Natural killer cell treated with Interleukin-12 subunit alpha and Interleukin-12 subunit beta and Interleukin-15 and Interleukin-18, amount 100 ng/mL, for 72 hours (primary cell): ENCODE data around the gene EVI5. TPM values are rescaled to one million over a fixed set of nuclear protein-coding genes. Genes with fewer than 3 reads are reported as not detected.
"Not testable (repeated sequence)": the region's sequence is repeated elsewhere in the genome, so short reads cannot be mapped to it uniquely, and the experiment has no call there.

ENCODE experiments used
- ATAC-seq, 2 donors: fragments of 150-1000 bp; cut with Tn5 transposase in 1 of 2; sonication (Bioruptor Pico), chemical (Tn5 transposase) in 1 of 2; 2 replicates each; pipeline ENCODE4 v1.10.0; 2021
- DNase-seq: peaks from one replicate; pipeline ENCODE4 v3.0.0; 2022; ENCODE audit warnings: low spot score
- H3K27ac Mint-ChIP-seq, 2 donors: 1 replicate in 1 of 2; 2 replicates in 1 of 2; pipeline ENCODE4 v1.8.0; 2022; ENCODE audit warnings: mixed read lengths in 2 of 2, mild to moderate bottlenecking in 1 of 2, moderate library complexity in 1 of 2
- H3K27me3 Mint-ChIP-seq, 2 donors: 1 replicate in 1 of 2; 2 replicates in 1 of 2; pipeline ENCODE4 v1.8.0; 2022; ENCODE audit warnings: mixed read lengths in 2 of 2
- H3K36me3 Mint-ChIP-seq: one replicate; pipeline ENCODE4 v1.8.0; 2022; ENCODE audit warnings: mixed read lengths
- H3K4me1 Mint-ChIP-seq, 2 donors: 1 replicate in 1 of 2; 2 replicates in 1 of 2; pipeline ENCODE4 v1.8.0; 2022; ENCODE audit warnings: low read depth in 2 of 2, mixed read lengths in 2 of 2, mild to moderate bottlenecking in 1 of 2
- H3K4me3 Mint-ChIP-seq: one replicate; pipeline ENCODE4 v1.8.0; 2022; ENCODE audit warnings: mixed read lengths
- H3K9me3 Mint-ChIP-seq: 2 replicates; pipeline ENCODE4 v1.8.0; 2022; ENCODE audit warnings: mixed read lengths
- total RNA-seq, 2 donors: library from RNA; stranded (reverse); gene quantifications; one replicate each; pipeline ENCODE4 v1.2.3, GENCODE V29; 2022

EVI5 gene
- total RNA-seq, 2 donors from 2014 or later = 1.2 to 6.1 TPM

GRCh38 chr1:92585831-92586230 lies 199.1 kb downstream of the EVI5 start:
- no peak for ATAC-seq
- H3K4me3 Mint-ChIP-seq = peak overlapping the region; percentile 62

GRCh38 chr1:92584810-92585209 lies 200.1 kb downstream of the EVI5 start:
- Mint-ChIP-seq H3K36me3 (peaks cover 11% of the 10 kb centered on the region), H3K27ac (peak overlapping the region; percentile 94 to 96), H3K4me1 (peaks cover 25 to 44% of the 10 kb centered on the region in 2 donors), H3K4me3 (peak overlapping the region; percentile 80)
- not testable (repeated sequence) for H3K9me3 Mint-ChIP-seq, ATAC-seq, H3K27me3 Mint-ChIP-seq, DNase-seq

More at GRCh38 chr1:92585831-92586230, 199.1 kb downstream of the EVI5 start:
- H3K4me1 Mint-ChIP-seq = peaks cover 23 to 44% of the 10 kb centered on the region in 2 donors
- peak overlapping the region; percentile 94 to 96 for H3K27ac Mint-ChIP-seq
- H3K36me3 Mint-ChIP-seq = peaks cover 16% of the 10 kb centered on the region
- H3K27me3 Mint-ChIP-seq = no peaks in the 10 kb centered on the region
- DNase-seq = no peak
- no peaks in the 10 kb centered on the region for H3K9me3 Mint-ChIP-seq

GRCh38 chr1:92583821-92584760 lies 200.8 kb downstream of the EVI5 start:
- H3K27ac Mint-ChIP-seq = peak overlapping the region; percentile 94 to 96
- DNase-seq (no peak), ATAC-seq (peak; percentile 84 to 90)
- no peaks in the 10 kb centered on the region for H3K27me3 Mint-ChIP-seq
- peak overlapping the region; percentile 80 for H3K4me3 Mint-ChIP-seq
- H3K36me3 Mint-ChIP-seq = peaks cover 11% of the 10 kb centered on the region
- no peaks in the 10 kb centered on the region for H3K9me3 Mint-ChIP-seq
- peaks cover 25 to 46% of the 10 kb centered on the region in 2 donors for H3K4me1 Mint-ChIP-seq

GRCh38 chr1:92577261-92577895 lies 207.5 kb downstream of the EVI5 start:
- Mint-ChIP-seq H3K27me3 (no peaks in the 10 kb centered on the region), H3K4me1 (peaks cover 23 to 34% of the 10 kb centered on the region in 2 donors), H3K9me3 (no peaks in the 10 kb centered on the region), H3K27ac (peak overlapping the region; percentile 63 to 85), H3K36me3 (peaks cover 4% of the 10 kb centered on the region), H3K4me3 (peak overlapping the region; percentile 74)
- DNase-seq = no peak
- peak in 1 of 2 donors; percentile 28 for ATAC-seq

GRCh38 chr1:92575123-92575522 lies 209.8 kb downstream of the EVI5 start:
- Mint-ChIP-seq H3K27me3 (no peaks in the 10 kb centered on the region), H3K4me3 (peak overlapping the region; percentile 62), H3K4me1 (peaks cover 16 to 22% of the 10 kb centered on the region in 2 donors), H3K27ac (peak overlapping the region; percentile 38 to 45), H3K36me3 (no peaks in the 10 kb centered on the region), H3K9me3 (no peaks in the 10 kb centered on the region)
- ATAC-seq (no peak), DNase-seq (no peak)

- DNase-seq (no peak), ATAC-seq (no peak)
- H3K36me3 Mint-ChIP-seq = no peaks in the 10 kb centered on the region
- H3K9me3 Mint-ChIP-seq = no peaks in the 10 kb centered on the region
- H3K4me3 Mint-ChIP-seq = no peak overlapping the region
- H3K27me3 Mint-ChIP-seq = no peaks in the 10 kb centered on the region
- H3K4me1 Mint-ChIP-seq = peaks cover 10 to 12% of the 10 kb centered on the region in 2 donors
- H3K27ac Mint-ChIP-seq = no peak overlapping the region
Measured at GRCh38 chr1:92572520-92572919, 212.4 kb downstream of the EVI5 start.

- Mint-ChIP-seq H3K9me3 (no peaks in the 10 kb centered on the region), H3K4me1 (peaks cover 6 to 7% of the 10 kb centered on the region in 2 donors), H3K27ac (no peak overlapping the region), H3K36me3 (no peaks in the 10 kb centered on the region), H3K4me3 (no peak overlapping the region), H3K27me3 (no peaks in the 10 kb centered on the region)
- DNase-seq (no peak), ATAC-seq (no peak)
Measured at GRCh38 chr1:92571578-92571977, 213.3 kb downstream of the EVI5 start.

GRCh38 chr1:92567211-92567868 lies 217.6 kb downstream of the EVI5 start:
- DNase-seq = no peak
- peaks cover 2 to 8% of the 10 kb centered on the region in 2 donors for H3K4me1 Mint-ChIP-seq
- no peak overlapping the region for H3K4me3 Mint-ChIP-seq
- peak; percentile 55 to 68 for ATAC-seq
- no peak overlapping the region for H3K27ac Mint-ChIP-seq
- no peaks in the 10 kb centered on the region for H3K9me3 Mint-ChIP-seq
- no peaks in the 10 kb centered on the region for H3K27me3 Mint-ChIP-seq
- H3K36me3 Mint-ChIP-seq = no peaks in the 10 kb centered on the region

GRCh38 chr1:92563457-92564216 lies 221.3 kb downstream of the EVI5 start:
- Mint-ChIP-seq H3K27ac (peak overlapping the region in 1 of 2 donors; percentile 41), H3K9me3 (no peaks in the 10 kb centered on the region), H3K27me3 (no peaks in the 10 kb centered on the region), H3K4me1 (peaks cover 2 to 8% of the 10 kb centered on the region in 2 donors), H3K4me3 (peak overlapping the region; percentile 20), H3K36me3 (peaks cover 4% of the 10 kb centered on the region)
- peak in 1 of 2 donors; percentile 62 for ATAC-seq
- no peak for DNase-seq

GRCh38 chr1:92556350-92556749 lies 228.6 kb downstream of the EVI5 start:
- DNase-seq = no peak
- H3K9me3 Mint-ChIP-seq = no peaks in the 10 kb centered on the region
- H3K27ac Mint-ChIP-seq = no peak overlapping the region
- peaks cover 4% of the 10 kb centered on the region for H3K36me3 Mint-ChIP-seq
- no peak overlapping the region for H3K4me3 Mint-ChIP-seq
- ATAC-seq = no peak
- no peaks in the 10 kb centered on the region for H3K4me1 Mint-ChIP-seq
- no peaks in the 10 kb centered on the region for H3K27me3 Mint-ChIP-seq

- Mint-ChIP-seq H3K27me3 (no peaks in the 10 kb centered on the region), H3K4me1 (no peaks in the 10 kb centered on the region), H3K4me3 (no peak overlapping the region), H3K9me3 (no peaks in the 10 kb centered on the region), H3K27ac (no peak overlapping the region), H3K36me3 (no peaks in the 10 kb centered on the region)
- DNase-seq = no peak
- ATAC-seq = no peak
Measured at GRCh38 chr1:92554216-92554615, 230.7 kb downstream of the EVI5 start.

- Mint-ChIP-seq H3K4me3 (no peak overlapping the region), H3K36me3 (peaks cover 8% of the 10 kb centered on the region), H3K27me3 (no peaks in the 10 kb centered on the region), H3K4me1 (peaks cover 0 to 7% of the 10 kb centered on the region in 2 donors), H3K9me3 (no peaks in the 10 kb centered on the region), H3K27ac (no peak overlapping the region)
- ATAC-seq (no peak), DNase-seq (no peak)
Measured at GRCh38 chr1:92551916-92552315, 233.0 kb downstream of the EVI5 start.

GRCh38 chr1:92544756-92545165 lies 240.1 kb downstream of the EVI5 start:
- peaks cover 14% of the 10 kb centered on the region for H3K36me3 Mint-ChIP-seq
- ATAC-seq = peak in 1 of 2 donors; percentile 89

More at GRCh38 chr1:92544756-92545165, 240.1 kb downstream of the EVI5 start:
- DNase-seq = no peak
- no peaks in the 10 kb centered on the region for H3K9me3 Mint-ChIP-seq
- H3K4me1 Mint-ChIP-seq = peaks cover 26 to 40% of the 10 kb centered on the region in 2 donors
- no peak overlapping the region for H3K4me3 Mint-ChIP-seq
- H3K27me3 Mint-ChIP-seq = no peaks in the 10 kb centered on the region
- peak overlapping the region in 1 of 2 donors; percentile 25 for H3K27ac Mint-ChIP-seq
